DOHH2 (cell line): Measurements from ENCODE around the gene KCNA1.

ENCODE experiments used
- H3F3A ChIP-seq: fragments of 200-600 bp; sonication (generic), shearing (Covaris generic); 2 replicates; pipeline ENCODE4 v1.6.0; 2016; ENCODE audit warnings: antibody characterized with exemption, mild to moderate bottlenecking; ENCODE audit not compliant: control insufficient read depth, insufficient read depth
- H3K27ac ChIP-seq: fragments of 200-600 bp; sonication (generic); 2 replicates; pipeline ENCODE4 v1.5.1; 2014; ENCODE audit warnings: low read depth, mild to moderate bottlenecking, low read length, moderate library complexity
- H3K27me3 ChIP-seq: fragments of 200-600 bp; sonication (generic); 2 replicates; pipeline ENCODE4 v1.6.1; 2014; ENCODE audit warnings: mild to moderate bottlenecking, low read length, mixed read lengths; ENCODE audit not compliant: control insufficient read depth
- H3K36me3 ChIP-seq: fragments of 200-600 bp; sonication (generic); 2 replicates; pipeline ENCODE4 v1.6.1; 2014; ENCODE audit warnings: mild to moderate bottlenecking, low read length, moderate library complexity, mixed read lengths; ENCODE audit not compliant: control insufficient read depth
- H3K4me1 ChIP-seq: fragments of 200-600 bp; sonication (generic); 2 replicates; pipeline ENCODE4 v1.6.1; 2014; ENCODE audit warnings: mild to moderate bottlenecking, low read length, mixed read lengths; ENCODE audit not compliant: control insufficient read depth
- H3K4me2 ChIP-seq: fragments of 200-600 bp; sonication (generic); 2 replicates; pipeline ENCODE4 v1.6.0; 2014; ENCODE audit warnings: mild to moderate bottlenecking, low read length, moderate library complexity
- H3K4me3 ChIP-seq: fragments of 200-600 bp; sonication (generic); 2 replicates; pipeline ENCODE4 v1.5.1; 2014; ENCODE audit warnings: mild to moderate bottlenecking, low read length, mixed read lengths
- H3K79me2 ChIP-seq: fragments of 200-600 bp; sonication (generic); 2 replicates; pipeline ENCODE4 v1.6.1; 2014; ENCODE audit warnings: mild to moderate bottlenecking, low read length, mixed read lengths; ENCODE audit not compliant: control insufficient read depth
- H3K9me2 ChIP-seq: fragments of 200-600 bp; sonication (generic); replicated peaks from 2 replicates; pipeline ENCODE4 v1.6.1; 2014; ENCODE audit warnings: mild to moderate bottlenecking, low read length, mixed read lengths; ENCODE audit not compliant: control insufficient read depth
- H3K9me3 ChIP-seq: fragments of 200-600 bp; sonication (generic); 2 replicates; pipeline ENCODE4 v1.6.1; 2014; ENCODE audit warnings: antibody characterized with exemption, low read length, mixed read lengths; ENCODE audit not compliant: control insufficient read depth, insufficient read depth
- H4K20me1 ChIP-seq: fragments of 200-600 bp; sonication (generic); 2 replicates; pipeline ENCODE4 v1.6.0; 2014; ENCODE audit warnings: low read depth, mild to moderate bottlenecking, antibody characterized with exemption, low read length, moderate library complexity; ENCODE audit not compliant: control insufficient read depth, insufficient read depth
- CTCF ChIP-seq: fragments of 200-600 bp; sonication (generic); IDR thresholded peaks from one replicate; pipeline ENCODE4 v1.5.1; 2014; ENCODE audit warnings: antibody characterized with exemption, mild to moderate bottlenecking, low read depth, low read length; ENCODE audit not compliant: poor library complexity, severe bottlenecking
- EZH2phosphoT487 ChIP-seq: fragments of 200-600 bp; sonication (generic); IDR thresholded peaks from 2 replicates; pipeline ENCODE4 v1.6.1; 2017; ENCODE audit warnings: borderline replicate concordance, mild to moderate bottlenecking, antibody characterized with exemption, low read length, moderate library complexity, mixed read lengths

The KCNA1 gene

GRCh38 chr12:4956054-4956453, 46.3 kb downstream of the KCNA1 start:
- no peaks in the 10 kb centered on the region for H3K36me3 ChIP-seq
- H3K27me3 ChIP-seq: peaks cover 11% of the 10 kb centered on the region; the same call in 1 of the 2 replicates
- H4K20me1 ChIP-seq: no peaks in the 10 kb centered on the region
- no peak overlapping the region for H3K4me2 ChIP-seq
- no peak overlapping the region for H3K4me3 ChIP-seq
- no peaks in the 10 kb centered on the region for H3F3A ChIP-seq
- no peak overlapping the region for H3K27ac ChIP-seq
- no peaks in the 10 kb centered on the region for H3K79me2 ChIP-seq
- H3K9me3 ChIP-seq: no peaks in the 10 kb centered on the region
- TF ChIP-seq CTCF: no peak
- TF ChIP-seq EZH2phosphoT487: no peak
- H3K4me1 ChIP-seq: peaks cover 5% of the 10 kb centered on the region; the same call in 1 of the 2 replicates
- H3K9me2 ChIP-seq: no peaks in the 10 kb centered on the region

- no peaks in the 10 kb centered on the region for H3K9me2 ChIP-seq
- H3K79me2 ChIP-seq: no peaks in the 10 kb centered on the region
- peaks cover 7% of the 10 kb centered on the region; the same call in 1 of the 2 replicates for H3K27me3 ChIP-seq
- H3K9me3 ChIP-seq: no peaks in the 10 kb centered on the region
- peaks cover 5% of the 10 kb centered on the region; the same call in 1 of the 2 replicates for H3K4me1 ChIP-seq
- H3K4me2 ChIP-seq: no peak overlapping the region
- no peak overlapping the region for H3K27ac ChIP-seq
- no peaks in the 10 kb centered on the region for H3F3A ChIP-seq
- H4K20me1 ChIP-seq: no peaks in the 10 kb centered on the region
- no peak overlapping the region for H3K4me3 ChIP-seq
- no peaks in the 10 kb centered on the region for H3K36me3 ChIP-seq
- TF ChIP-seq CTCF (no peak), EZH2phosphoT487 (no peak)
These were observed 47.3 kb downstream of the KCNA1 start for GRCh38 chr12:4956968-4957367.

GRCh38 chr12:4957761-4958160, 48.1 kb downstream of the KCNA1 start:
- H3K4me3 ChIP-seq: no peak overlapping the region
- no peak overlapping the region for H3K27ac ChIP-seq
- TF ChIP-seq CTCF: no peak
- no peak for TF ChIP-seq EZH2phosphoT487
- no peaks in the 10 kb centered on the region for H4K20me1 ChIP-seq
- peaks cover 5% of the 10 kb centered on the region; the same call in 1 of the 2 replicates for H3K4me1 ChIP-seq
- H3F3A ChIP-seq: no peaks in the 10 kb centered on the region
- no peaks in the 10 kb centered on the region for H3K36me3 ChIP-seq
- H3K9me2 ChIP-seq: no peaks in the 10 kb centered on the region
- no peaks in the 10 kb centered on the region for H3K79me2 ChIP-seq
- peaks cover 11% of the 10 kb centered on the region; the same call in 1 of the 2 replicates for H3K27me3 ChIP-seq
- H3K4me2 ChIP-seq: no peak overlapping the region
- no peaks in the 10 kb centered on the region for H3K9me3 ChIP-seq
